Measurements from ENCODE around the gene TJP1.
"Not testable (repeated sequence)": the region's sequence is repeated elsewhere in the genome, so short reads cannot be mapped to it uniquely, and the experiment has no call there.

Gene TJP1

GRCh38 chr15:29672446-29672845, 149.8 kb downstream of the TJP1 start:
- no peak for FAIRE-seq
- DNase-seq (ENCODE audit: insufficient read length, low spot score) = no peak

GRCh38 chr15:29672046-29672445, 150.2 kb downstream of the TJP1 start:
- FAIRE-seq; DNase-seq (ENCODE audit: insufficient read length, low spot score): not testable (repeated sequence)

- no peak for FAIRE-seq
- peak; percentile 71 for DNase-seq (ENCODE audit: insufficient read length, low spot score)
Observed at GRCh38 chr15:29670998-29671981, 151.0 kb downstream of the TJP1 start.

DNA sequence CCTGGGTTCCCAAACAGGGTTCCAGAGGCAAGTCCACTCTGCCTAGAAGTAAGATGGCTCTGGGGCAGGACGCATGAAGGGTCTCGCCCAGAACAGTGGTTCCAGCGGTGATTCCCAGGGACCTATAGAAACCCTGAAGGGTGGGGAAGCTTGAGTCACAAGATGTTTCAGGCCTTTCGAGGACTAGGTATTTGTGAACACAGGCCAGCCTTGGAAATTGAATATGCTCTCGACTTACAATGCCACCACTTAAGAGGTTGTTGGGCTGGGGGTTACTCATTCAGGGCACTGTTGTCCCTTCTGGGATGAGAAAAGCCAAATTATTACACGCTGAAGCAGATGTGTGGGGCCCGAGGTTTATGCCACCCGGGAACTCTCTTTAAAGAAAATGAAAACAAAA, 152.0 kb downstream of the TJP1 start:
- no peak for DNase-seq (ENCODE audit: insufficient read length, low spot score)
- FAIRE-seq = no peak

DNA sequence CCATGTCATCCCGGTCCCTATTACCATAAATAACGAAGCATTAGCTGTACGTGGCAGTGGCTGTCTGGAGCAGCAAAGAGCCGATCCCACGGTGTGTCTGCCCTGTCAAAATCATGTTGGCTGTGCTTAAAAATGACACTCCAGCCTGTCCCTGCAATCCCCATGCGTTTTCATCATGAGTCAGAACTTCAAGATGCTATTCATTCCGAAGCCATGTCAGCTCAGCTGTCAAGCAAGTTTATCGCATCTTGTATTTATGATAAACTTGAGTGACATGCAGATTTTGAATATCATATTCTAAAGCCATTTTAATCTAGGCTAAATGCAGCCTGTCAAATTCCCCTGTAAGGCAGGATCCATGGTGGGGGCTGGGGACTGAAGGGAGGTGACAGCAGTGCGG, 152.4 kb downstream of the TJP1 start:
- FAIRE-seq = peak; percentile 64
- peak; percentile 41 for DNase-seq (ENCODE audit: insufficient read length, low spot score)

DNA sequence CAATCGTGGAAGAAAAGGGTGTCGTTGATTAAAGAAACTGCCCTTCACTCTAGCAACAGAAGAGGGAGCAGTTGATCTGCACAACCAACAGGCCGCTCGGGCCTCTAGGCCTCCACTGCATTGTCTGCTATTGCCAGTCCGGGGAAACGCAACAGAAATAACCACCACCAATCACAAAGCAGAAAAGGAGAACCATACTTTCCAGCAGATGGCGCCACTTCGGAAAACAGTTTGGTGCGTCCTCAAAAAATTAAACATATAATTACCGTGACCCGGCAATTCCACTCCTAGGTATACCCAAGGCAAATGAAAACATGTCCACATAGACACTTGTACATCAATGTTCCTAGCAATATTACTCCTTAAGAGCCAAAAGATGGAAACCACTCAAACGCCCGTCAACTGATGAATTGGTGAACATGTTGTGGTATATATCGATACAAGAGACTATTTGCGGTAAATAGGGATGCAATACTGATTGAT, 154.1 kb downstream of the TJP1 start:
- no peak for FAIRE-seq
- DNase-seq (ENCODE audit: insufficient read length, low spot score) = peak; percentile 78

- no peak for DNase-seq (ENCODE audit: insufficient read length, low spot score)
- no peak for FAIRE-seq
Observed at GRCh38 chr15:29666241-29666640, 156.0 kb downstream of the TJP1 start.

- DNase-seq (ENCODE audit: insufficient read length, low spot score) (no peak), FAIRE-seq (no peak)
Observed at GRCh38 chr15:29665444-29666003, 156.7 kb downstream of the TJP1 start.

- DNase-seq (ENCODE audit: insufficient read length, low spot score) (no peak), FAIRE-seq (no peak)
Observed at GRCh38 chr15:29664406-29664805, 157.9 kb downstream of the TJP1 start.

DNA sequence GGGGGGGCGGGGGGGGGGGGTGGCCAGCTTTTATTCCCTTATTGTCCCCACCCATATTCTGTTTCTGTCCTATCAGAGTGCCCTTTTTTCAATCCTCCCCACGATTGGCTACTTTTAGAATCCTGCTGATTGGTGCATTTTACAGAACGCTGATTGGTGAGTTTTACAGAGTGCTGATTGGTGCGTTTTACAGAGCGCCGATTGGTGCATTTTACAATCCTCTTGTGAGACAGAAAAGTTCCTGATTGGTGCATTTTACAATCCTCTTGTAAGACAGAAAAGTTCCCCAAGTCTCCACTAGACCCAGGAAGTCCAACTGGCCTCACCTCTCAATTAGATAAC, 164.8 kb downstream of the TJP1 start:
- not testable (repeated sequence) for FAIRE-seq; DNase-seq (ENCODE audit: insufficient read length, low spot score)

GRCh38 chr15:29656636-29657475, 165.4 kb downstream of the TJP1 start:
- DNase-seq (ENCODE audit: insufficient read length, low spot score) = no peak
- no peak for FAIRE-seq

DNA sequence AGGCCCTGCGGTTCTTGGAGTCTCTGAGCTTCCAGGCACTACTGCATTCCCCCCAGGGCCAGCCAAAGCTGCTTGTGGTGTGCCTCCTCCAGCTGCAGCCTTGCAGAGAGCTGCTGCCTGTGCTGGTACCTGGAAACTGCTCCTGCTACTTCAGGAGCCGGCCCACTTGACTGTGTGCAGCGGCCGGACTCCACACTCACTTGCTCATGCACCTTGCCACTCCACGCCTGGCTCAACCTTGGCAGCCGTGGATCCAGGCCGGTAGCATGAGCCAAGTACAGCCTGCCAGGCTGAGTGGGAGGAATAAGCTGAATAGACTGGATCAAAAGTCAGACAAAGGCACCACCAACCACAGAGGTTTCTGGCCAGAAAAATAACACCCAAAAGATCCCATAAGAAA, 169.7 kb downstream of the TJP1 start:
- DNase-seq (ENCODE audit: insufficient read length, low spot score) = no peak
- no peak for FAIRE-seq

DNA sequence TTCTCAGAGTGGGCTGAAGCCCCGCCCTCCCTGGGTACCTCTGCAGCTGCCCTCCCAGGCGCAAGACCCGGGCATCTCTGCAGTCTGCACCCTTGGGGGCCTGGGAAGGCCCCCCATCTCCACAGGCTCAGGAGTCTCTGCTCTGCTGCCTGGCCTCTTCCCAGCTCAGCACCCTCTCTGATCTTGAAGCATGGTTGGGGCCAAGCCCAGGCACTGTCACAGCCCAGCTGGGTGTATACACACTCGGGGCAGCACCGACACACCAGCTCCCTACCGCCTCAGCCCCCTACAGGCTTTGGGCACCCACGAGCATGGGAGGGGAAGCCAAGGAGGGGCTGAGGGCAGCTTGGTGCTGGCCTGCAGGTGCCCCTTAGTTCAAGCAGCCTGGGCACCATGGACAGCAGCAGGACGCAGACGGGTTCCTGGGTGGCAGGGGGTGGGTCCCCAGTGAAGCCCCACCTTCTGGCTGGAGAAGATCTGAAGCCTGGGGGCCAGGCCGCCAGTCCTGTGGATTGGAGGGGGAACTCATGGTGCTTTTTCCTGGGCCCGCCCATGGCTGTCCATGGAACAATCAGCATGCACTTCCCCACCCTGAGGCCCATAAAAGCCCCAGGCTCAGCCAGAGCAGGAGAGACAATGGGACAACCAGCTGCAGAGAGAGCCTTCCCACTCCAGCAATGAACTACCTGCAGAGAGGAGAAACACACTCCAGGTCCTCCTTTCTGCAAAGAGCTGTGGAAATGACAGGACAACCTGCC, 170.6 kb downstream of the TJP1 start:
- no peak for DNase-seq (ENCODE audit: insufficient read length, low spot score)
- no peak for FAIRE-seq

All from HTR-8/SVneo (cell line).